H1 (cell line): ENCODE results near the gene DLK1. TPM values are rescaled to one million over a fixed set of nuclear protein-coding genes. Genes with fewer than 3 reads are reported as not detected.

Experiments
- CTCF ChIA-PET: fragments of 300-600 bp; sonication (Branson Sonifier 250); formaldehyde crosslinking; loops from one replicate; lab custom pipeline; 2021; ENCODE audit not compliant: partially characterized antibody; lab: Charles Lee
- POLR2A ChIA-PET: fragments of 300-600 bp; sonication (Branson Sonifier 250); formaldehyde crosslinking; loops from one replicate; lab custom pipeline; 2021; ENCODE audit warnings: inconsistent platforms; ENCODE audit not compliant: partially characterized antibody; lab: Charles Lee
- DNase-seq, 2 experiments: peaks; one replicate each; pipeline versions ENCODE4 v3.0.0 to v3.0.0-alpha.2; 2010 to 2022; ENCODE audit warnings: low spot score in 2 of 2, low read depth in 1 of 2, mixed read lengths in 1 of 2
- FAIRE-seq: peaks from 2 replicates; lab custom pipeline; 2011; peaks lifted over from hg19 to GRCh38; lab: Jason Lieb, UNC
- H2AFZ ChIP-seq: 2 replicates; pipeline ENCODE4 v1.8.1; 2012; ENCODE audit warnings: low read length, inconsistent platforms
- H2AK5ac ChIP-seq: 2 replicates; pipeline ENCODE4 v1.6.1; 2013; ENCODE audit warnings: low read depth, low read length
- H2BK120ac ChIP-seq: replicated peaks from 2 replicates; pipeline ENCODE3; 2013; ENCODE audit warnings: low read depth, low read length, inconsistent platforms
- H2BK12ac ChIP-seq: 2 replicates; pipeline ENCODE4 v1.6.1; 2013; ENCODE audit warnings: low read depth, low read length
- H2BK15ac ChIP-seq: 2 replicates; pipeline ENCODE4 v1.6.1; 2013; ENCODE audit warnings: low read length
- H2BK20ac ChIP-seq: 2 replicates; pipeline ENCODE4 v1.6.1; 2013; ENCODE audit warnings: low read length
- H2BK5ac ChIP-seq: 2 replicates; pipeline ENCODE4 v1.6.1; 2013; ENCODE audit warnings: low read depth, low read length
- H3K14ac ChIP-seq: 2 replicates; pipeline ENCODE4 v1.6.1; 2013; ENCODE audit warnings: inconsistent platforms; ENCODE audit not compliant: insufficient read length
- H3K18ac ChIP-seq: 2 replicates; pipeline ENCODE4 v1.6.1; 2013; ENCODE audit warnings: low read length; ENCODE audit errors: extremely low read depth
- H3K23ac ChIP-seq: 2 replicates; pipeline ENCODE4 v1.6.1; 2013; ENCODE audit warnings: inconsistent platforms; ENCODE audit not compliant: insufficient read length
- H3K23me2 ChIP-seq: 2 replicates; pipeline ENCODE4 v1.6.1; 2013; ENCODE audit warnings: low read depth, low read length
- H3K27ac ChIP-seq: 2 replicates; pipeline ENCODE4 v1.6.1; 2011; ENCODE audit warnings: low read depth, low read length, inconsistent platforms
- H3K27me3 ChIP-seq, 4 experiments: replicated peaks in 1 of 4; 1 replicate in 1 of 4; 2 replicates in 3 of 4; pipeline versions ENCODE4 v1.6.1 to v1.8.1; 2011 to 2013; ENCODE audit warnings: low read length in 3 of 4, mild to moderate bottlenecking in 3 of 4, inconsistent platforms in 2 of 4, mixed read lengths in 2 of 4, moderate library complexity in 1 of 4; ENCODE audit not compliant: control insufficient read depth in 3 of 4, insufficient read depth in 3 of 4; ENCODE audit errors: extremely low read depth in 1 of 4
- H3K36me3 ChIP-seq, 4 experiments: 2 replicates each; pipeline versions ENCODE4 v1.6.1 to v1.8.1; 2011 to 2013; ENCODE audit warnings: mild to moderate bottlenecking in 4 of 4, low read length in 3 of 4, moderate library complexity in 2 of 4, control low read depth in 1 of 4, inconsistent platforms in 1 of 4; ENCODE audit not compliant: insufficient read depth in 4 of 4, control insufficient read depth in 2 of 4
- H3K4ac ChIP-seq: replicated peaks from 2 replicates; pipeline ENCODE3; 2013; ENCODE audit warnings: low read length, low read depth, mixed read lengths, inconsistent platforms; ENCODE audit not compliant: insufficient read length
- H3K4me1 ChIP-seq, 4 experiments: replicated peaks in 1 of 4; 1 replicate in 1 of 4; 2 replicates in 3 of 4; pipeline versions ENCODE4 v1.6.1 to v1.8.1; 2011 to 2013; ENCODE audit warnings: low read length in 3 of 4, inconsistent platforms in 2 of 4, mixed read lengths in 1 of 4; ENCODE audit not compliant: insufficient read depth in 4 of 4, control insufficient read depth in 3 of 4
- H3K4me2 ChIP-seq, 2 experiments: 2 replicates each; pipeline versions ENCODE4 v1.6.1 to v1.8.1; 2011 to 2013; ENCODE audit warnings: low read depth in 2 of 2, low read length in 2 of 2, control low read depth in 1 of 2, inconsistent platforms in 1 of 2, mild to moderate bottlenecking in 1 of 2; ENCODE audit not compliant: insufficient read depth in 1 of 2
- H3K4me3 ChIP-seq, 4 experiments: fragments of 200-600, 300-600 bp in 1 of 4; sonication (generic), shearing (Covaris generic), sonication (Bioruptor Twin) in 1 of 4; 2 replicates each; pipeline versions ENCODE4 v1.5.1 to v1.8.1; 2011 to 2016; ENCODE audit warnings: low read length in 4 of 4, low read depth in 3 of 4, control low read depth in 2 of 4, inconsistent platforms in 2 of 4, mild to moderate bottlenecking in 2 of 4, mixed read lengths in 1 of 4, moderate library complexity in 1 of 4; ENCODE audit not compliant: insufficient read depth in 2 of 4; ENCODE audit errors: extremely low read depth in 1 of 4
- H3K56ac ChIP-seq: replicated peaks from 2 replicates; pipeline ENCODE3; 2013; ENCODE audit warnings: low read depth, mild to moderate bottlenecking, mixed read lengths, low read length, inconsistent platforms; ENCODE audit not compliant: insufficient read length
- H3K79me1 ChIP-seq: 2 replicates; pipeline ENCODE4 v1.6.1; 2013; ENCODE audit warnings: low read depth, low read length, control low read depth
- H3K79me2 ChIP-seq, 2 experiments: 2 replicates each; pipeline versions ENCODE4 v1.6.1 to v1.8.1; 2012 to 2013; ENCODE audit warnings: low read length in 2 of 2, mild to moderate bottlenecking in 2 of 2, inconsistent platforms in 1 of 2; ENCODE audit not compliant: insufficient read depth in 2 of 2, control insufficient read depth in 1 of 2
- H3K9ac ChIP-seq, 4 experiments: replicated peaks in 1 of 4; 1 replicate in 1 of 4; 2 replicates in 3 of 4; pipeline versions ENCODE4 v1.6.1 to v1.8.1; 2011 to 2013; ENCODE audit warnings: low read depth in 3 of 4, low read length in 3 of 4, control low read depth in 2 of 4, mild to moderate bottlenecking in 2 of 4, moderate library complexity in 2 of 4, inconsistent platforms in 1 of 4; ENCODE audit errors: extremely low read depth in 1 of 4
- H3K9me3 ChIP-seq, 2 experiments: 2 replicates each; pipeline versions ENCODE4 v1.6.1 to v1.8.1; 2012 to 2013; ENCODE audit warnings: mild to moderate bottlenecking in 2 of 2, moderate library complexity in 2 of 2, control low read depth in 1 of 2, inconsistent platforms in 1 of 2, low read depth in 1 of 2, low read length in 1 of 2, mixed read lengths in 1 of 2; ENCODE audit not compliant: insufficient read depth in 2 of 2
- H4K20me1 ChIP-seq, 2 experiments: replicated peaks in 1 of 2; 2 replicates each; pipeline versions ENCODE3 to v1.8.1; 2011 to 2013; ENCODE audit warnings: inconsistent platforms in 2 of 2, low read length in 2 of 2, mild to moderate bottlenecking in 1 of 2; ENCODE audit not compliant: insufficient read depth in 2 of 2, control insufficient read depth in 1 of 2
- H4K5ac ChIP-seq: 2 replicates; pipeline ENCODE4 v1.6.1; 2013; ENCODE audit warnings: low read length, low read depth, mixed read lengths, inconsistent platforms; ENCODE audit not compliant: insufficient read length
- H4K8ac ChIP-seq: 2 replicates; pipeline ENCODE4 v1.8.0; 2013; ENCODE audit warnings: mild to moderate bottlenecking, moderate library complexity, low read length, inconsistent platforms; ENCODE audit not compliant: insufficient read depth; ENCODE audit errors: extremely low read depth
- H4K91ac ChIP-seq: replicated peaks from 2 replicates; pipeline ENCODE3; 2013; ENCODE audit warnings: low read length, mixed read lengths, inconsistent platforms; ENCODE audit not compliant: insufficient read length
- KDM1A ChIP-seq: fragments of 200-600, 300-600 bp; sonication (generic); IDR thresholded peaks from 2 replicates; pipeline ENCODE4 v1.7.1; 2016; ENCODE audit warnings: mild to moderate bottlenecking, low read length, borderline replicate concordance
- NRF1 ChIP-seq: IDR thresholded peaks from 2 replicates; pipeline ENCODE4 v1.6.1; 2011; ENCODE audit warnings: mild to moderate bottlenecking, low read depth, low read length, improper control_type of control experiment
- RFX5 ChIP-seq: IDR thresholded peaks from 2 replicates; pipeline ENCODE4 v1.6.1; 2011; ENCODE audit warnings: low read depth, low read length, improper control_type of control experiment, borderline replicate concordance
- SP2 ChIP-seq: IDR thresholded peaks from 2 replicates; pipeline ENCODE4 v1.6.1; 2012; ENCODE audit warnings: mild to moderate bottlenecking, low read length, inconsistent platforms
- WGBS, 2 experiments: shearing (Covaris generic) in 1 of 2; methylation state at CpG; one replicate each; pipeline versions ENCODE4 v1.1.6 to v1.1.7; 2013 to 2015; ENCODE audit warnings: low lambda C conversion rate in 2 of 2, mixed read lengths in 2 of 2, inconsistent platforms in 1 of 2, low coverage in 1 of 2, missing lambda C conversion rate in 1 of 2; ENCODE audit not compliant: insufficient replicate concordance in 2 of 2, insufficient coverage in 1 of 2, insufficient read length in 1 of 2; ENCODE audit errors: extremely low coverage in 1 of 2, missing lambda C conversion rate in 1 of 2; 5-methylcytosine and 5-hydroxymethylcytosine counted together
- polyA plus RNA-seq, 7 experiments: library from polyadenylated mRNA; depleted of rRNA in 3 of 7; stranded (reverse) in 5 of 7; unstranded in 2 of 7; fragments of >200 nt in 5 of 7; fragments of 200-250 nt in 2 of 7; gene quantifications; 1 replicate in 5 of 7; 2 replicates in 1 of 7; 4 replicates in 1 of 7; pipeline versions ENCODE4 v1.2.1 to v1.2.3, GENCODE V29; 2011 to 2013; ENCODE audit warnings: missing spikeins in 2 of 7, mixed read lengths in 2 of 7
- total RNA-seq: library from RNA; stranded (reverse); fragmentation: NEBNext Ultra II Directional; extraction: Animal tissue kit (Norgen Biotek cat#: 25700); gene quantifications from 2 replicates; pipeline ENCODE4 v1.2.1, GENCODE V29; 2021

Gene DLK1
- total and polyA plus RNA-seq, 2 of the 8 experiments (the other 6 are each of a cell fraction or from before 2014, with no cell fraction given), result 1.3 to 2.4 TPM

- Histone ChIP-seq H3K9me3 (peaks cover 6 to 7% of the 10 kb centered on the region in 2 experiments; a peak in 2 of 4 replicates), H3K36me3 (no peaks in the 10 kb centered on the region), H2BK20ac (no peak overlapping the region), H3K27ac (no peak overlapping the region), H2BK12ac (no peak overlapping the region), H4K8ac (no peak overlapping the region), H3K56ac (no peak overlapping the region), H3K9ac (no peak overlapping the region), H3K4me1 (no peaks in the 10 kb centered on the region), H3K4me2 (no peak overlapping the region), H3K4ac (no peak overlapping the region), H4K5ac (no peak overlapping the region), H2BK5ac (no peak overlapping the region), H3K4me3 (no peak overlapping the region), H2AFZ (no peak overlapping the region), H3K23me2 (no peaks in the 10 kb centered on the region), H3K79me2 (no peaks in the 10 kb centered on the region), H4K91ac (no peak overlapping the region), H3K23ac (no peak overlapping the region), H3K18ac (no peak overlapping the region), H2AK5ac (no peak overlapping the region), H2BK15ac (no peak overlapping the region), H3K27me3 (no peaks in the 10 kb centered on the region), H3K79me1 (no peaks in the 10 kb centered on the region), H4K20me1 (no peaks in the 10 kb centered on the region), H3K14ac (no peak overlapping the region), H2BK120ac (no peak overlapping the region)
- WGBS, 2 experiments, result 94% methylated on average over 4 of the region's 4 CpGs; no CpG with 5 or more reads in 1 of the 2 experiments
- CTCF ChIA-PET, result interaction anchor here (0.5 to 1.0 kb wide), 2 partner anchors 124 to 686 kb away, joined by 3 read pairs; no protein-coding TSS in a partner anchor
- POLR2A ChIA-PET, result no interaction called here
- TF ChIP-seq KDM1A, result no peak
- no peak for TF ChIP-seq RFX5
- TF ChIP-seq SP2, result no peak
- no peak for TF ChIP-seq NRF1
- no peak for DNase-seq
- no peak for FAIRE-seq
Observed at GRCh38 chr14:100770046-100770445, 43.4 kb downstream of the DLK1 start.
